Measurements from ENCODE around the gene OSMR. TPM values are rescaled to one million over a fixed set of nuclear protein-coding genes. Genes with fewer than 3 reads are reported as not detected.

The OSMR gene
- total RNA-seq (118 TPM), polyA plus RNA-seq (ENCODE audit: insufficient read depth, low read depth, low replicate concordance) (12.9 TPM)
- long read RNA-seq, donor 1: 0 reads
- long read RNA-seq, donor 2: 0 reads
- long read RNA-seq, donor 3, full-length matches to known transcripts: 3 of 3 reads
- long read RNA-seq, donor 3, partial matches to known transcripts: 0 of 3 reads
- long read RNA-seq, donor 3, other reads (novel, unspliced or antisense): 0 of 3 reads
- long read RNA-seq, donor 4: 0 reads
- long read RNA-seq, donor 5: 0 reads
- long read RNA-seq, donor 6: 0 reads
- long read RNA-seq, donor 7, full-length matches to known transcripts: 2 of 32 reads
- long read RNA-seq, donor 7, partial matches to known transcripts: 12 of 32 reads
- long read RNA-seq, donor 7, other reads (novel, unspliced or antisense): 18 of 32 reads
- long read RNA-seq, donor 8, full-length matches to known transcripts: 1 of 1 reads
- long read RNA-seq, donor 8, partial matches to known transcripts: 0 of 1 reads
- long read RNA-seq, donor 8, other reads (novel, unspliced or antisense): 0 of 1 reads
- long read RNA-seq, donor 9: 0 reads
- long read RNA-seq, donor 10, full-length matches to known transcripts: 1 of 1 reads
- long read RNA-seq, donor 10, partial matches to known transcripts: 0 of 1 reads
- long read RNA-seq, donor 10, other reads (novel, unspliced or antisense): 0 of 1 reads

GRCh38 chr5:38845526-38846378, at the start of gene OSMR:
TSS of gene OSMR (plus strand) at chr5:38846012. CDS start at chr5:38869045, 23,033 bp downstream.
- TF ChIP-seq, protein P1, sequence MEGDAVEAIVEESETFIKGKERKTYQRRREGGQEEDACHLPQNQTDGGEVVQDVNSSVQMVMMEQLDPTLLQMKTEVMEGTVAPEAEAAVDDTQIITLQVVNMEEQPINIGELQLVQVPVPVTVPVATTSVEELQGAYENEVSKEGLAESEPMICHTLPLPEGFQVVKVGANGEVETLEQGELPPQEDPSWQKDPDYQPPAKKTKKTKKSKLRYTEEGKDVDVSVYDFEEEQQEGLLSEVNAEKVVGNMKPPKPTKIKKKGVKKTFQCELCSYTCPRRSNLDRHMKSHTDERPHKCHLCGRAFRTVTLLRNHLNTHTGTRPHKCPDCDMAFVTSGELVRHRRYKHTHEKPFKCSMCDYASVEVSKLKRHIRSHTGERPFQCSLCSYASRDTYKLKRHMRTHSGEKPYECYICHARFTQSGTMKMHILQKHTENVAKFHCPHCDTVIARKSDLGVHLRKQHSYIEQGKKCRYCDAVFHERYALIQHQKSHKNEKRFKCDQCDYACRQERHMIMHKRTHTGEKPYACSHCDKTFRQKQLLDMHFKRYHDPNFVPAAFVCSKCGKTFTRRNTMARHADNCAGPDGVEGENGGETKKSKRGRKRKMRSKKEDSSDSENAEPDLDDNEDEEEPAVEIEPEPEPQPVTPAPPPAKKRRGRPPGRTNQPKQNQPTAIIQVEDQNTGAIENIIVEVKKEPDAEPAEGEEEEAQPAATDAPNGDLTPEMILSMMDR (IDR thresholded peaks at IDR 0.05; ENCODE audit: borderline replicate concordance, extremely low read depth, insufficient read depth): no peak
- intact Hi-C loops (cut with DNase I): no loop called here
- Histone ChIP-seq H3K4me3 (ENCODE audit: low read length in 3 of 3) (peak within 1 kb of the TSS; percentile 83 to 94 (median 93)), H3K27me3 (ENCODE audit: control insufficient read depth, insufficient read depth, low read length) (no peaks in the 10 kb centered on the region), H3K9ac (ENCODE audit: low read length in 3 of 3) (peak within 1 kb of the TSS; percentile 80 to 99 (median 92)), H3K36me3 (ENCODE audit: control insufficient read depth in 2 of 3, insufficient read depth in 3 of 3, low read length in 3 of 3) (no peaks in the 10 kb centered on the region), H3K9me3 (ENCODE audit: control insufficient read depth in 2 of 3, insufficient read depth in 1 of 3, low read length in 3 of 3) (no peaks in the 10 kb centered on the region), H3K27ac (ENCODE audit: low read depth in 2 of 2, low read length in 2 of 2) (peak within 1 kb of the TSS; percentile 94 to 95), H3K4me1 (ENCODE audit: control insufficient read depth in 2 of 3, insufficient read depth in 2 of 3, low read depth in 1 of 3, low read length in 3 of 3) (peaks cover 0 to 5% (median 0%) of the 10 kb centered on the region in 3 donors)
- no peak for FAIRE-seq
- peak; percentile 81 to 99 (median 84) for DNase-seq

DNA sequence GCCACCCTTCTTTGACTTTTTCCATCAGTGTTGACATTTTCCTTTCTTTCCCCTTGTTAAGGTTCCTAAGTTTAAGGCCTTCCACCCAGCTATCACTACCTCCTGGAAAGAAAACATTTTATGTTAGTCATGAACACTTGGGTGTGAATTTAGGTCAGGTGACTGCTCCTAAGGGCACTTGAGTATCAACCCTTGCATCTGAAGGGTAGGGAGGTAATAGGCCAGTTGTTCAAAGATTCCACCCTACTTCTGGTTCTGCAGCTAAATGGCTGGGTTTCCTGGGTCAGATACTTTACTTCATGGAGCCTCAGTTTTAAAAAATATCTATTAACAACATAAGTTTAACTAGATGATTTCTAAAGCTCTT, 49.1 kb upstream of the OSMR start:
- H3K9ac ChIP-seq (ENCODE audit: low read length in 3 of 3): no peak overlapping the region
- H3K4me1 ChIP-seq (ENCODE audit: control insufficient read depth in 2 of 3, insufficient read depth in 2 of 3, low read depth in 1 of 3, low read length in 3 of 3): peaks cover 0 to 2% (median 0%) of the 10 kb centered on the region in 3 donors
- no peak for DNase-seq
- H3K27ac ChIP-seq (ENCODE audit: low read depth in 2 of 2, low read length in 2 of 2): no peak overlapping the region
- H3K36me3 ChIP-seq (ENCODE audit: control insufficient read depth in 2 of 3, insufficient read depth in 3 of 3, low read length in 3 of 3): no peaks in the 10 kb centered on the region
- no peak overlapping the region for H3K4me3 ChIP-seq (ENCODE audit: low read length in 3 of 3)
- FAIRE-seq: no peak
- TF ChIP-seq, protein P1 (IDR thresholded peaks at IDR 0.05; ENCODE audit: borderline replicate concordance, extremely low read depth, insufficient read depth): no peak
- H3K9me3 ChIP-seq (ENCODE audit: control insufficient read depth in 2 of 3, insufficient read depth in 1 of 3, low read length in 3 of 3): no peaks in the 10 kb centered on the region
- intact Hi-C loops (cut with DNase I): no loop called here
- H3K27me3 ChIP-seq (ENCODE audit: control insufficient read depth, insufficient read depth, low read length): no peaks in the 10 kb centered on the region

DNA sequence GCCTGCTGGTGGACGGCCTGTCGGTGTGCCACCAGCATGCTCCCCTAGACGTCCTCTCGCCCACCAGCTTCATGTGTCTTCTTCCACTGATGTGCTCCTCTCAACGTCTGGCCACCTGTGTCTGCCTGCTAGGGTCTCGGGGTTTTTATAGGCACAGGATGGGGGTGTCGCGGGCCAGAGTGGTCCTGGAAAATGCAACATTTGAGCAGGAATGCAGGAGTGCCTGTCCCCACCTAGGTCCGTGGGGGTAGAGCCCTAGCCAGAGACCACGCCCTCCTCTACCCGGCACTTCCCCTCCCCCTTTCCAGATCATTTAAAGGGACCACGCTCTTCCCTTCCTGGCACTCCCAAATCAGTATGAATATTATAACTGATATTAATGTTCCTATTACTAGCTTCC, 48.0 kb upstream of the OSMR start:
- Histone ChIP-seq H3K27me3 (ENCODE audit: control insufficient read depth, insufficient read depth, low read length) (no peaks in the 10 kb centered on the region), H3K4me3 (ENCODE audit: low read length in 3 of 3) (no peak overlapping the region), H3K27ac (ENCODE audit: low read depth in 2 of 2, low read length in 2 of 2) (no peak overlapping the region), H3K9me3 (ENCODE audit: control insufficient read depth in 2 of 3, insufficient read depth in 1 of 3, low read length in 3 of 3) (no peaks in the 10 kb centered on the region), H3K36me3 (ENCODE audit: control insufficient read depth in 2 of 3, insufficient read depth in 3 of 3, low read length in 3 of 3) (no peaks in the 10 kb centered on the region), H3K4me1 (ENCODE audit: control insufficient read depth in 2 of 3, insufficient read depth in 2 of 3, low read depth in 1 of 3, low read length in 3 of 3) (peaks cover 0 to 2% (median 0%) of the 10 kb centered on the region in 3 donors), H3K9ac (ENCODE audit: low read length in 3 of 3) (no peak overlapping the region)
- no peak for FAIRE-seq
- no peak for DNase-seq
- TF ChIP-seq, protein P1 (IDR thresholded peaks at IDR 0.05; ENCODE audit: borderline replicate concordance, extremely low read depth, insufficient read depth): no peak
- intact Hi-C loops (cut with DNase I): no loop called here
